K562 (cell line): ENCODE measurements around the gene PRDM1. TPM values are rescaled to one million over a fixed set of nuclear protein-coding genes. Genes with fewer than 3 reads are reported as not detected.
"Not testable (repeated sequence)": the region's sequence is repeated elsewhere in the genome, so short reads cannot be mapped to it uniquely, and the experiment has no call there.

Source experiments
- ATAC-seq: fragments of 200-7000 bp; cut with Tn5 transposase; 3 replicates; pipeline ENCODE4 v1.9.1; 2020; ENCODE audit warnings: moderate library complexity
- BruUV-seq: library from RNA; stranded (reverse); fragments of 400-500 nt; replicated peaks from 2 replicates; lab custom pipeline; 2021; lab: Mats Ljungman, UMichigan
- CTCF ChIA-PET: fragments of 300-600 bp; formaldehyde crosslinking; extraction: SDS; loops from one replicate; lab custom pipeline; 2021; ENCODE audit warnings: low intra/inter-chr PET ratio; lab: Yijun Ruan, JAX
- POLR2A ChIA-PET: fragments of 300-600, 350-650 bp; sonication (Branson Sonifier 250); formaldehyde crosslinking; extraction: SDS; loops from one replicate; lab custom pipeline; 2021; ENCODE audit warnings: antibody characterized with exemption, inconsistent platforms; lab: Yijun Ruan, JAX
- DNase-seq, 4 experiments: peaks; one replicate each; pipeline versions ENCODE4 v3.0.0 to v3.0.0-alpha.2; 2011 to 2018; ENCODE audit warnings: low spot score in 3 of 4, mixed read lengths in 3 of 4; ENCODE audit errors: extremely low read depth in 1 of 4
- FAIRE-seq: peaks from 2 replicates; lab custom pipeline; 2011; peaks lifted over from hg19 to GRCh38; lab: Jason Lieb, UNC
- H2AFZ ChIP-seq: 2 replicates; pipeline ENCODE4 v1.6.0; 2011; ENCODE audit warnings: low read depth, low read length, control low read depth, inconsistent platforms
- H3K27ac ChIP-seq: fragments of 200-600 bp; 3 replicates; pipeline ENCODE4 v1.8.0; 2011; ENCODE audit warnings: low read depth, mild to moderate bottlenecking, control low read depth, inconsistent platforms, low read length, moderate library complexity, mixed read lengths; ENCODE audit errors: extremely low read depth
- H3K27me3 ChIP-seq, 2 experiments: fragments of 300-600 bp in 1 of 2; 2 replicates in 1 of 2; 3 replicates in 1 of 2; pipeline versions ENCODE4 v1.6.0 to v1.8.0; 2011; ENCODE audit warnings: inconsistent platforms in 2 of 2, low read length in 2 of 2, mild to moderate bottlenecking in 1 of 2, mixed read lengths in 1 of 2, moderate library complexity in 1 of 2; ENCODE audit not compliant: control insufficient read depth in 2 of 2, insufficient read depth in 2 of 2
- H3K36me3 ChIP-seq: fragments of 300-600 bp; 3 replicates; pipeline ENCODE4 v1.8.0; 2011; ENCODE audit warnings: mild to moderate bottlenecking, low read length, inconsistent platforms; ENCODE audit not compliant: control insufficient read depth, insufficient read depth
- H3K4me1 ChIP-seq, 2 experiments: fragments of 200-600 bp in 1 of 2; replicated peaks in 1 of 2; 2 replicates in 1 of 2; 3 replicates in 1 of 2; pipeline versions ENCODE4 v1.5.1 to v1.8.0; 2011; ENCODE audit warnings: inconsistent platforms in 2 of 2, low read length in 2 of 2, mild to moderate bottlenecking in 1 of 2, mixed read lengths in 1 of 2, moderate library complexity in 1 of 2; ENCODE audit not compliant: control insufficient read depth in 2 of 2, insufficient read depth in 2 of 2
- H3K4me2 ChIP-seq: 2 replicates; pipeline ENCODE4 v1.6.1; 2011; ENCODE audit warnings: low read length, control low read depth, inconsistent platforms, mixed read lengths; ENCODE audit not compliant: insufficient read depth
- H3K4me3 ChIP-seq: fragments of 200-600 bp; sonication (generic), shearing (Covaris generic); 2 replicates; pipeline ENCODE4 v1.5.1; 2016; ENCODE audit warnings: control low read depth, inconsistent platforms
- H3K79me2 ChIP-seq: fragments of 200-600 bp; 3 replicates; pipeline ENCODE4 v1.8.0; 2011; ENCODE audit warnings: low read length, inconsistent platforms; ENCODE audit not compliant: control insufficient read depth, insufficient read depth
- H3K9ac ChIP-seq, 2 experiments: 2 replicates each; pipeline versions ENCODE4 v1.6.0 to v1.6.1; 2011; ENCODE audit warnings: low read depth in 2 of 2, low read length in 2 of 2, control low read depth in 1 of 2, inconsistent platforms in 1 of 2, mild to moderate bottlenecking in 1 of 2, mixed read lengths in 1 of 2; ENCODE audit not compliant: insufficient read depth in 1 of 2
- H3K9me1 ChIP-seq: one replicate; pipeline ENCODE4 v1.6.0; 2011; ENCODE audit warnings: inconsistent platforms, mild to moderate bottlenecking, low read length, moderate library complexity; ENCODE audit not compliant: control insufficient read depth, insufficient read depth
- H3K9me3 ChIP-seq: replicated peaks from 2 replicates; pipeline ENCODE4 v1.5.1; 2011; ENCODE audit warnings: low read depth, low read length, inconsistent platforms; ENCODE audit not compliant: control insufficient read depth, insufficient read depth
- H4K20me1 ChIP-seq: replicated peaks from 2 replicates; pipeline ENCODE4 v1.6.1; 2011; ENCODE audit warnings: low read length, inconsistent platforms, mixed read lengths; ENCODE audit not compliant: control insufficient read depth, insufficient read depth
- ATF1 ChIP-seq, 2 experiments: fragments of 450-650 bp in 1 of 2; IDR thresholded peaks; 2 replicates each; pipeline ENCODE4 v1.6.1; 2016; ENCODE audit warnings: missing compliant biosample characterization in 1 of 2, missing genetic modification characterization in 1 of 2
- ATF3 ChIP-seq, 2 experiments: fragments of 450-650 bp in 1 of 2; sonication (generic) in 1 of 2; formaldehyde crosslinking in 1 of 2; IDR thresholded peaks in 1 of 2; conservative IDR thresholded peaks in 1 of 2; 2 replicates each; pipeline versions ENCODE4 v1.6.1 to v1.8.1; 2016 to 2023; ENCODE audit warnings: mild to moderate bottlenecking in 2 of 2, moderate library complexity in 2 of 2, inconsistent platforms in 1 of 2, missing genetic modification reagents in 1 of 2
- BRF2 ChIP-seq: IDR thresholded peaks from 3 replicates; pipeline ENCODE4 v1.6.1; 2011; ENCODE audit warnings: borderline replicate concordance, mild to moderate bottlenecking; ENCODE audit not compliant: insufficient read length, insufficient read depth
- JUN ChIP-seq, 2 experiments: sonication (generic) in 1 of 2; formaldehyde crosslinking in 1 of 2; IDR thresholded peaks; 2 replicates each; pipeline versions ENCODE4 v1.6.1 to v1.8.0; 2012 to 2022; ENCODE audit warnings: borderline replicate concordance in 2 of 2, mild to moderate bottlenecking in 2 of 2, improper control_type of control experiment in 1 of 2, low read depth in 1 of 2, low read length in 1 of 2, missing genetic modification reagents in 1 of 2
- PTTG1 ChIP-seq: fragments of 450-650 bp; IDR thresholded peaks from 2 replicates; pipeline ENCODE4 v1.6.1; 2016; ENCODE audit warnings: low read depth, mild to moderate bottlenecking, missing genetic modification characterization, missing compliant biosample characterization
- WGBS: fragments of 100-300 bp; shearing (Covaris generic); methylation state at CpG from one replicate; pipeline ENCODE4 v1.1.6; 2016; ENCODE audit warnings: low coverage, mixed read lengths; ENCODE audit not compliant: insufficient coverage; ENCODE audit errors: missing lambda C conversion rate; 5-methylcytosine and 5-hydroxymethylcytosine counted together
- in situ Hi-C: fragments of 300-500 bp; cut with MboI; formaldehyde crosslinking; loops from 4 replicates; pipeline ENCODE4 v1.15.0; 2018; ENCODE audit warnings: inconsistent platforms, mixed read lengths
- intact Hi-C: fragments of 100-400 bp; cut with micrococcal nuclease; formaldehyde crosslinking; loops from 2 replicates; pipeline ENCODE4 v1.14.2; 2022
- polyA plus RNA-seq, 8 experiments: library from polyadenylated mRNA; depleted of rRNA in 4 of 8; stranded (reverse) in 5 of 8; unstranded in 3 of 8; fragments of >200 nt; fragmentation: Nextera tagmentation in 2 of 8; fragmentation: Illumina TruSeq in 1 of 8; extraction: Ambion mirVana in 2 of 8; extraction: Trizol in 1 of 8; gene quantifications; 2 replicates each; pipeline versions ENCODE4 v1.2.1 to v1.2.3, GENCODE V29; 2011 to 2014; ENCODE audit warnings: inconsistent platforms in 1 of 8, missing spikeins in 1 of 8
- total RNA-seq, 7 experiments: library from RNA; depleted of rRNA in 6 of 7; stranded (reverse); fragments of >200 nt in 6 of 7; fragmentation: Illumina TruSeq in 2 of 7; extraction: Trizol in 2 of 7; gene quantifications; 2 replicates each; pipeline versions ENCODE4 v1.2.1 to v1.2.3, GENCODE V29; 2011 to 2021; ENCODE audit warnings: low replicate concordance in 1 of 7

The PRDM1 gene
- total and polyA plus RNA-seq, 9 of the 15 experiments (the other 6 are each of a cell fraction or from before 2014, with no cell fraction given), result 0.09 to 0.89 (median 0.27) TPM

- ChIA-PET CTCF (no interaction called here), POLR2A (no interaction called here)
- H3K9me3 ChIP-seq, result no peaks in the 10 kb centered on the region
- H3K79me2 ChIP-seq, result no peaks in the 10 kb centered on the region
- H3K36me3 ChIP-seq, result no peaks in the 10 kb centered on the region
- no TSS peak for BruUV-seq
- H3K4me2 ChIP-seq, result no peak overlapping the region
- ATAC-seq, result no peak
- WGBS, result 18% methylated on average over 1 of the region's 1 CpG
- 0 out of 2 replicates have a peak, but pooled peaks cover 3% of the 10 kb centered on the region for H4K20me1 ChIP-seq
- no peaks in the 10 kb centered on the region for H3K9me1 ChIP-seq
- H3K4me3 ChIP-seq, result no peak overlapping the region
- no peak overlapping the region for H3K27ac ChIP-seq
- no peaks in the 10 kb centered on the region for H3K27me3 ChIP-seq
- no peak overlapping the region for H3K9ac ChIP-seq
- no peak overlapping the region for H2AFZ ChIP-seq
- DNase-seq, result no peak
- in situ Hi-C loops, result no loop called here
- FAIRE-seq, result no peak
- TF ChIP-seq JUN (IDR thresholded peaks at IDR 0.05; ENCODE audit: borderline replicate concordance, low read depth, low read length), result peak; percentile 8; the same call in 1 of the 2 replicates
- no peak for TF ChIP-seq JUN (CRISPR knock-in tag; IDR thresholded peaks at IDR 0.05; ENCODE audit: borderline replicate concordance)
- peak; percentile 41; the same call in 1 of the 2 replicates for TF ChIP-seq ATF3 (IDR thresholded peaks at IDR 0.05)
- no peak for TF ChIP-seq ATF3 (CRISPR knock-in tag; conservative IDR thresholded peaks at IDR 0.05)
- TF ChIP-seq PTTG1 (tag), result no peak
- TF ChIP-seq ATF1 (CRISPR knock-in tag; IDR thresholded peaks at IDR 0.05), result no peak
- 0 out of 2 replicates have a peak, but pooled peaks have one; percentile 12 for TF ChIP-seq ATF1 (tag; IDR thresholded peaks at IDR 0.05)
- no peak for TF ChIP-seq BRF2
- TF ChIP-seq, all 486 proteins: peak for 3
- peaks cover 5 to 12% of the 10 kb centered on the region in 2 experiments; a peak in 4 of 5 replicates for H3K4me1 ChIP-seq
- intact Hi-C loops, result no loop called here
Measured at GRCh38 chr6:106149472-106150069, 63.4 kb downstream of the PRDM1 start.

- intact Hi-C loops, FAIRE-seq, H4K20me1 ChIP-seq, H3K27ac ChIP-seq, BruUV-seq, H2AFZ ChIP-seq, H3K9ac ChIP-seq, H3K27me3 ChIP-seq, ATAC-seq, H3K9me1 ChIP-seq, H3K4me3 ChIP-seq, H3K79me2 ChIP-seq, H3K4me2 ChIP-seq, in situ Hi-C loops, DNase-seq, CTCF ChIA-PET, H3K36me3 ChIP-seq, H3K9me3 ChIP-seq: not testable (repeated sequence)
- WGBS, result 45% methylated on average over 3 of the region's 3 CpGs
- POLR2A ChIA-PET, result interaction anchor here (0.8 to 1.1 kb wide), 2 partner anchors 10 to 103 kb away, joined by 3 read pairs; no protein-coding TSS in a partner anchor
- H3K4me1 ChIP-seq, result peaks cover 0 to 11% of the 10 kb centered on the region in 2 experiments; a peak in 4 of 5 replicates
Measured at GRCh38 chr6:106152476-106152875, 66.3 kb downstream of the PRDM1 start.
